ENCODE data around the gene ARHGEF3.
"Not testable (repeated sequence)": the region's sequence is repeated elsewhere in the genome, so short reads cannot be mapped to it uniquely, and the experiment has no call there.

Gene ARHGEF3

DNA sequence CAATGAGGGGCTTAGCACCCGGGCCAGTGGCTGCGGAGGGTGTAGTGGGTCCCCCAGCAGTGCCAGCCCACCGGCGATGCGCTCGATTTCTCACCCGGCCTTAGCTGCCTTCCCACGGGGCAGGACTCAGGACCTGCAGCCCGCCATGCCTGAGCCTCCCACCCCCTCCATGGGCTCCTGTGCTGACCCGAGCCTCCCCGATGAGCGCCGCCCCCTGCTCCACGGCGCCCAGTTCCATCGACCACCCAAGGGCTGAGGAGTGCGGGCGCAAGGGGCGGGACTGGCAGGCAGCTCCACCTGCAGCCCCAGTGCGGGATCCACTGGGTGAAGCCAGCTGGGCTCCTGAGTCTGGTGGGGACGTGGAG, 109.8 kb downstream of the ARHGEF3 start:
- FAIRE-seq; DNase-seq (ENCODE audit: insufficient read length, low spot score): not testable (repeated sequence)

DNA sequence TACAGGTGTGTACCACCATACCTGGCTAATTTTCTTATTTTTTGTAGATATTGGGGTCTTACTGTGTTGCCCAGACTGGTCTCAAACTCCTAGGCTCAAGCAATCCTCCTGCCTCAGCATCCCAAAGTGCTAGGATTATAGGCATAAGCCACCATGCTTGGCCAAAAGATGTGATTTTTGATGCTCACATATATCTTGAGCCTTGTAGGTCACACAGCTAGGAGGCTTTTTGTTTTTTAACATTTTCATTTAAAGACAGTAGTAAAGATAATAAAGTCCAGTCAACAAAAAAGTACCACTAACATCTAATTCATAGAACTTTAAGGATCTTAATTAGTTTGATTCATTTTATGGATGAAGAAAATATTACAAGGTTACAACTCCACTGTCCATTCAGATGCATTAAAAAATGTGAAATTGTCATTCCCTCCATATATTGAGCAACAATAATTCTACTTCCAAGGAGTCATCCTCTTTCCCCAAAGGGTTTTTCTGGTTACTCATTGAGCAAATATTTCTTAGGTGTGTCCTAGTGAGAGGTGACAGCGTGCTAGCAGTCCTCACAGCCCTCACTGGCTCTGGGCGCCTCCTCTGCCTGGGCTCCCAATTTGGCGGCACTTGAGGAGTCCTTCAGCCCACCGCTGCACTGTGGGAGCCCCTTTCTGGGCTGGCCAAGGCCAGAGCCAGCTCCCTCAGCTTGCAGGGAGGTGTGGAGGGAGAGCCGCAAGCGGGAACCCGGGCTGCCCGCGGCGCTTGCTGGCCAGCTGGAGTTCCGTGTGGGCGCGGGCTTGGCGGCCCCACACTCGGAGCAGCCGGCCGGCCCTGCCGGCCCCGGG, 110.4 kb downstream of the ARHGEF3 start:
- FAIRE-seq (no peak), DNase-seq (ENCODE audit: insufficient read length, low spot score) (no peak)

DNA sequence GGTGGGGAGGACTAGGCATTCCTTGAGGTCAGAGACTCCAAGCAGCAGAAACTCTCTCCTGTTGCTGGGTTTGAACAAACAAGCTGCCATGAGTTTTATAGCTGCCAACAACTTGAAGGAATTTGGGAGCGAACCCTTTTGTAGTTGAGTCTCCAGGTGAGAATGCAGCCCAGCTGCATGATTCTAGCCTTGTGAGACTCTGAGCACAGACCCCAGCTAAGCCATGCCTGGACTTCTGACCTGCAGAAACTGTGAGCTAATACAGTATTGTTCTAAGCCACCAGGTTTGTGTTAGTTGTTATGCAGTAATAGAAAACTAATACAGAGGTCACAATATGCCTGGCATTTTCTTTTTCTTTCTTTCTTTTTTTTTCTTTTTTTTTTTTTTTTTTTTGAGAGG, 112.4 kb downstream of the ARHGEF3 start:
- no peak for DNase-seq (ENCODE audit: insufficient read length, low spot score)
- FAIRE-seq = no peak

DNA sequence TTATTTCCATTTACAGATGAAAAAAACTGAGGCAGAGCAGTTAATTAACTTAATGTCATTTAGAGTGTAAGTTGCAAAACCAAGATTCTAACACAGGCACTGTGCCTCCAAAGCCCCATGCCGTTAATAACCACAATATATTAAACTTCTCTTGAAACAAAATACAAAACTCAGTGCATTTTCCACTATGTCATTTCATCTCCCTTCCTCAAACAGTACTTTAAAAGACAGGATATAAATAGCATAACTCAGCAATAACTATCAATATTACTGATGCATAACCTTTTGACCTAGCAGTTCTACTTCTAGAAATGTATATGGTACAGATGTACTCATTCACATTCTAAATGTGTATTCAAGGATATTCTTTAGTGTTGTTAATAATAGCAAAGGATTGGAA, 113.6 kb downstream of the ARHGEF3 start:
- FAIRE-seq (peak; percentile 89), DNase-seq (ENCODE audit: insufficient read length, low spot score) (no peak)

DNA sequence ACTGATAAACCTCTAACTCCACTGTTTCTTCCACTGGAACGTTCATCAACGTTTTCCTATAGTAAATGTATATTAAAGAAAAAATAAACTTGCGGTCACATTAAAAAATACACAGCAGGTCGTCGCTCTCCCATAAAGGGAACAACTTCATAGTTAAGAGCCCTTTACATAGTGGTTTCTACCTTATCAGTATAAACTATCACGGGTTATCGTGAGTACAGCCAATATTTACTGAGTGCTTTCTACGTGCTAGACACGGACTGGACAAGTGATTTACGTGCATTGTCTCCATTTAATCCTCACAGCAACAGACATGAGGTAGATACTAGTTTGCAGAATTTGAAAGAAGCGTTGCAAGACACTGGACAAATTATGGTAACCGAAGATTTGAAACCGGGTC, 117.7 kb downstream of the ARHGEF3 start:
- FAIRE-seq (no peak), DNase-seq (ENCODE audit: insufficient read length, low spot score) (no peak)

DNA sequence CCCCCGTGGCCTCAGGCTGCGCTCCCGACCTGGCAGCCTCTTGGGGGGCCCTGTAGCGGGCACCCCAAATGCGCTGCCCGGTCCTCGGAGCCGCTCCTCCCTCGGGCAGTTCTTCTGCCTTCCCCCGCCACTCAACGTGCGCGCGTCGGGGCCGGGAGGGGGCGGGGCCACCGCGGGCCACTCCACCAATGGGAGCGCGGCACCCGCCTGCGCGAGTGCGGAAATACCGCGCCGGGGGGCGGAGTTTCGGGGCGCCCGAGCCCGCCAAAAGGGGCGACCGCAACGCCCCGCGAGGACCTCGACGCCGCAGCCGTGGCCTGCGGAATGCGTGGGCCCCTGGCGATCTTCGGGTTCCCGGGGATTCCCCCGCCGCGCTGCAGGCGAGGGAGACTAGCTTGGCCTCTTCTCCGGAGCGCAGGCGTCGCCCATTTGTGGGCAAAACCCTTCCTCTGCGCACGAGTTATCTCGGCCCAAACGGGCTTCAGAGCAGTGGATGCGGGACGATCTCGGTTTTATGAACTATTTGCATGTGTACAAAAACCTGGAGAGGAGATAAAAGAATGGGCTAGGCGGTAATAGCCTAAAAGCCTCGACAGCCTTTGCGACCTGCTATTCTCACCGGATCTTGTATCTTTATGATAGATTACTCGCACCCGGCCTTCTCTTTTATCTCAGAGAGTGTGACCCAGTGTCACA, 118.5 kb downstream of the ARHGEF3 start, which contains the start of gene TASOR:
TSS of gene TASOR (minus strand) at position 144 of the 696 bp plus-strand sequence. CDS start 259 bp downstream, outside the sequence.
- FAIRE-seq (peak; percentile 80), DNase-seq (ENCODE audit: insufficient read length, low spot score) (peak; percentile 82)

DNA sequence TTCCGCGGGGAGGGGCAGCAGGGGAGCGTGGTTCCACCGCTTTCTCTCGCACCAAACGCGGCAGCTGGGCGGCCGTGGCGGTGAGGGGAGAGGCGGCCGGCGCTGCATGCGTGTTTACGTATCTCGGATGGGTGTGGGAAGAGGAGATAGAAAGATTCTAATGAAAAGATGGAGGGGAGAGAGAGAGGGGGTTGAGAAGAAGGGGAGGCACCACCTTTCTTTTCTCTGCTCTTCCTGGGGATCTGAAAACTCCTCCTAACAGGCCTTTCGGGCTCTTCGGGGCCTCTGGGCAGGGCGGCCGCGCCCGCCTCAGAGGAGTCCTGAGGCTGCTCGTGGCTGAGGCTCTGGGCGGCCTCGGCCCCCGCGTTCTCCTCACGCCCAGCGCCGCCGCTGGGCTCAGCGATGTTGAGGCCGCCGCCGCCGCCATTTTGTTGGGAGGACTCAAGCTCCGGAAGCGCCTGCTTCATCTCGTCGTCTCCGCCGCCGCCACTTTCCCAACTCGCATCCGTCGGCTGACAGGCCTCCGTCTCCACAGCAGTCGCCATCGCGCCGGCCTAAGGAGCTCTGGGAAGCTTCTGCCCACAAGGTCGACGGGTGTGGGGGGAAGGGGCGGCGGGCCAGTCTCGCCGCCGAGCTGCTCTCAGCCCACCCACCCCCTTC, 119.2 kb downstream of the ARHGEF3 start:
- DNase-seq (ENCODE audit: insufficient read length, low spot score) (peak; percentile 26), FAIRE-seq (peak; percentile 94)

DNA sequence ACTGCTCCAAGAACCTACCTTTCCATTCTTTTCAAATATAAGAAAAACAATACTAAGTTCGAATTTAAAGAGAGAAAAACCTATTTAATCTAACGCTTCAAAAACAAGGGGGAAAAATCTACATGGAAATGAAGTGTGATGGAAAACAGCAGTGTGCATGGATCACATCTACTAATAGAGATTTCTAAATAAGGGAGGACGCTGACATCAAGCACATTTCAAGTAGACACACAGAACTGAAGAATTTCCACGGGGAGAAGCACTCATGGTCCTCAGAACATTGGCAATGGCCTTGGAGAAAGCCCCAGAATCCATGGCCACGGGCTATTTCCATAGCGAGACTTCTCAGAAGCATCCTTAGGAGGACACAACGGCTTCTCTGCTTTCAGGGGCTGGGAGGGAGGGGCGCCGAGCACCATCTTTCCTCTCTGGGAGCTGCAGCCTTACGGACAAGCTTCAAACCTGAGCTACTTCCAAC, 119.7 kb downstream of the ARHGEF3 start:
- FAIRE-seq (no peak), DNase-seq (ENCODE audit: insufficient read length, low spot score) (no peak)

DNA sequence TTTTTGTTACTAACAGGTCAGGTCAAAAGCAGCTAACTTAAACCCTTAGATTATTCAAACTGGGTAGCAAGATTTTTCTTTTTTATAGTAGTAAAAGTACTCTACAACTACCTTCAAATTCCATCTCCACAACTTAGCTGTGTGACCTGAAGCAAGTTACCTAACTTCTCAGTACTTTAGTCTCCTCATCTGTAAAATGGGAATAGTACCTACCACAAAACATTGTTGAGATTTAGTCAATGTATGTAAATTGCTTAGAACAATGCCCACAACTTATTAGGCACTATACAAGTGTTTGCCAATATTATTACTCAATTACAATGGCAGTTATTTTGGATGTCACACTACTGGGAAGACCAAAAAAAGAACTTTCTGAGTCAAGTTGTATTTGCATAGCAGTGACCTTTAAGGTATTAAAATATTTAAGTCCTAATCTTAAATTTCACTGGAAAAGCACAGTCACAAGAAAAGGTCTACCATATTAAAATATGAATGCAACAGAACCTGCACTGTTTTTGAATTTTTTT, 121.6 kb downstream of the ARHGEF3 start:
- no peak for DNase-seq (ENCODE audit: insufficient read length, low spot score)
- peak; percentile 14 for FAIRE-seq

All from GM19239 (cell line).